ENCODE results near the gene MCOLN1. TPM values are rescaled to one million over a fixed set of nuclear protein-coding genes. Genes with fewer than 3 reads are reported as not detected.

The MCOLN1 gene
- polyA plus RNA-seq, 1 of the 3 experiments (the other 2 are of a cell fraction) = 28.4 TPM

GRCh38 chr19:7554565-7554964 is 32.1 kb downstream of the MCOLN1 start:
- no peaks in the 10 kb centered on the region for H4K20me1 ChIP-seq (ENCODE audit: insufficient read depth)
- TF ChIP-seq YY1 (IDR thresholded peaks at IDR 0.05; ENCODE audit: low read depth) (no peak), NFIC (IDR thresholded peaks at IDR 0.05; ENCODE audit: borderline replicate concordance) (no peak), NRF1 (IDR thresholded peaks at IDR 0.05; ENCODE audit: low read depth, low read length) (no peak)
- TF ChIP-seq, protein P1, sequence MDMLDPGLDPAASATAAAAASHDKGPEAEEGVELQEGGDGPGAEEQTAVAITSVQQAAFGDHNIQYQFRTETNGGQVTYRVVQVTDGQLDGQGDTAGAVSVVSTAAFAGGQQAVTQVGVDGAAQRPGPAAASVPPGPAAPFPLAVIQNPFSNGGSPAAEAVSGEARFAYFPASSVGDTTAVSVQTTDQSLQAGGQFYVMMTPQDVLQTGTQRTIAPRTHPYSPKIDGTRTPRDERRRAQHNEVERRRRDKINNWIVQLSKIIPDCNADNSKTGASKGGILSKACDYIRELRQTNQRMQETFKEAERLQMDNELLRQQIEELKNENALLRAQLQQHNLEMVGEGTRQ (IDR thresholded peaks at IDR 0.05; ENCODE audit: borderline replicate concordance, low read depth, low read length) = no peak
- H3K9ac ChIP-seq = no peak overlapping the region
- WGBS (ENCODE audit: low lambda C conversion rate) = 94% methylated on average over 16 of the region's 28 CpGs
- POLR2A ChIA-PET = no interaction called here
- H3K4me3 ChIP-seq (ENCODE audit: low read depth in 2 of 2, low read length in 1 of 2) = no peak overlapping the region
- DNase-seq = no peak
- no peak overlapping the region for H3K27ac ChIP-seq (ENCODE audit: low read depth in 2 of 2, low read length in 1 of 2)
- H3F3A ChIP-seq (replicated peaks; ENCODE audit: insufficient read depth) = no peaks in the 10 kb centered on the region
- H3K4me2 ChIP-seq = no peak overlapping the region
- no peak overlapping the region for H2AFZ ChIP-seq (ENCODE audit: low read depth)
- CTCF ChIA-PET = interaction anchor here (1.2 to 2.7 kb wide), 3 partner anchors 14 to 126 kb away, joined by 3 to 19 read pairs (median 5); partner anchors contain the start of gene TRAPPC5
- H3K27me3 ChIP-seq (ENCODE audit: insufficient read depth) = no peaks in the 10 kb centered on the region
- H3K79me2 ChIP-seq (ENCODE audit: insufficient read depth) = no peaks in the 10 kb centered on the region
- peaks cover 34 to 43% of the 10 kb centered on the region in 2 experiments for H3K36me3 ChIP-seq (replicated peaks in 1 of 2; ENCODE audit: control insufficient read depth in 1 of 2, insufficient read depth in 2 of 2, low read length in 1 of 2)
- no peaks in the 10 kb centered on the region; a peak in 1 of 4 replicates for H3K4me1 ChIP-seq (ENCODE audit: control insufficient read depth in 1 of 2, insufficient read depth in 2 of 2, low read depth in 1 of 2, low read length in 1 of 2)
- H3K9me2 ChIP-seq = no peaks in the 10 kb centered on the region
- no peaks in the 10 kb centered on the region for H3K9me3 ChIP-seq

DNA sequence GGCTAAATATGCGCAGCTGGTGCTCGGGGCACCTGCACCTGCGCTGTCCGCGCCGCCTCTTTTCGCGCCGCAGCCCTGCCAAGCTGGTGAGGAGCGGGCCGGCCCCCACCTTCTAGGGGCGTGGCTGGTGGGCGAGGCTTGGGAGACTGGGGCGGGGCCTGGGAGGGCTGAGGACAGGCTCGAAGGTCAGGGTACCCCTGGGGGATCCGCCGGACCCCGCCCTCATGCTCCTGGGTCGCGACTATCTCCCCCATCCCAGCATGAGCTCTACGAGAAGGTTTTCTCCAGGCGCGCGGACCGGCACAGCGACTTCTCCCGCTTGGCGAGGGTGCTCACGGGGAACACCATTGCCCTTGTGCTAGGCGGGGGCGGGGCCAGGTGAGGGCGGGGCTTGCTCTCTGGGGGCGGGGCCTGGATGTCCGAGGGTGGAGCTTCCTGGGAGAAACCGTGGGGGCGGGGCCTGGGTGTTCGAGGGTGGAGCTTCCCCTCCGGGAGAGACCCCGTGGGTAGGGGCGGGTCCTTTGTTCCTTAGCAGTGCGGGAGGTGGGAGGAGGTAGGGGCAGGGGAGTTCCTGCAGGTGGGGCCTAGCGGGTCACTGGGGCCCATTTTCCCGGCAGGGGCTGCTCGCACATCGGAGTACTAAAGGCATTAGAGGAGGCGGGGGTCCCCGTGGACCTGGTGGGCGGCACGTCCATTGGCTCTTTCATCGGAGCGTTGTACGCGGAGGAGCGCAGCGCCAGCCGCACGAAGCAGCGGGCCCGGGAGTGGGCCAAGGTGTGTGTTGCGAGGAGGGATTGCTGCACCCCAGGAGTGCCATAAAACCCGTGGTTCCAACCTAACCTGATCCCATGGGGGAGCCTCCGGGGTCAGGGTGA is 32.8 kb downstream of the MCOLN1 start:
- H3K27ac ChIP-seq (ENCODE audit: low read depth in 2 of 2, low read length in 1 of 2) = no peak overlapping the region
- TF ChIP-seq TCF12 (IDR thresholded peaks at IDR 0.05) = no peak
- no peak for TF ChIP-seq YY1 (IDR thresholded peaks at IDR 0.05; ENCODE audit: low read depth)
- no peak for TF ChIP-seq TEAD4 (IDR thresholded peaks at IDR 0.05; ENCODE audit: borderline replicate concordance, insufficient read depth)
- TF ChIP-seq MXI1 (IDR thresholded peaks at IDR 0.05; ENCODE audit: low read depth, low read length) = no peak
- no peak for TF ChIP-seq GATA2 (CRISPR knock-in tag; IDR thresholded peaks at IDR 0.05)
- TF ChIP-seq EZH2phosphoT487 (IDR thresholded peaks at IDR 0.05; ENCODE audit: borderline replicate concordance, low read depth) = no peak
- TF ChIP-seq EP300 (IDR thresholded peaks at IDR 0.05; ENCODE audit: borderline replicate concordance in 1 of 2, low read depth in 1 of 2, low read length in 1 of 2) = no peak
- TF ChIP-seq RXRA (IDR thresholded peaks at IDR 0.05; ENCODE audit: borderline replicate concordance, low read depth) = no peak
- TF ChIP-seq, protein P2, sequence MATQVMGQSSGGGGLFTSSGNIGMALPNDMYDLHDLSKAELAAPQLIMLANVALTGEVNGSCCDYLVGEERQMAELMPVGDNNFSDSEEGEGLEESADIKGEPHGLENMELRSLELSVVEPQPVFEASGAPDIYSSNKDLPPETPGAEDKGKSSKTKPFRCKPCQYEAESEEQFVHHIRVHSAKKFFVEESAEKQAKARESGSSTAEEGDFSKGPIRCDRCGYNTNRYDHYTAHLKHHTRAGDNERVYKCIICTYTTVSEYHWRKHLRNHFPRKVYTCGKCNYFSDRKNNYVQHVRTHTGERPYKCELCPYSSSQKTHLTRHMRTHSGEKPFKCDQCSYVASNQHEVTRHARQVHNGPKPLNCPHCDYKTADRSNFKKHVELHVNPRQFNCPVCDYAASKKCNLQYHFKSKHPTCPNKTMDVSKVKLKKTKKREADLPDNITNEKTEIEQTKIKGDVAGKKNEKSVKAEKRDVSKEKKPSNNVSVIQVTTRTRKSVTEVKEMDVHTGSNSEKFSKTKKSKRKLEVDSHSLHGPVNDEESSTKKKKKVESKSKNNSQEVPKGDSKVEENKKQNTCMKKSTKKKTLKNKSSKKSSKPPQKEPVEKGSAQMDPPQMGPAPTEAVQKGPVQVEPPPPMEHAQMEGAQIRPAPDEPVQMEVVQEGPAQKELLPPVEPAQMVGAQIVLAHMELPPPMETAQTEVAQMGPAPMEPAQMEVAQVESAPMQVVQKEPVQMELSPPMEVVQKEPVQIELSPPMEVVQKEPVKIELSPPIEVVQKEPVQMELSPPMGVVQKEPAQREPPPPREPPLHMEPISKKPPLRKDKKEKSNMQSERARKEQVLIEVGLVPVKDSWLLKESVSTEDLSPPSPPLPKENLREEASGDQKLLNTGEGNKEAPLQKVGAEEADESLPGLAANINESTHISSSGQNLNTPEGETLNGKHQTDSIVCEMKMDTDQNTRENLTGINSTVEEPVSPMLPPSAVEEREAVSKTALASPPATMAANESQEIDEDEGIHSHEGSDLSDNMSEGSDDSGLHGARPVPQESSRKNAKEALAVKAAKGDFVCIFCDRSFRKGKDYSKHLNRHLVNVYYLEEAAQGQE (IDR thresholded peaks at IDR 0.05; ENCODE audit: low read depth, low read length) = no peak
- no peak for TF ChIP-seq FOXM1 (IDR thresholded peaks at IDR 0.05; ENCODE audit: low read depth)
- TF ChIP-seq NFIC (IDR thresholded peaks at IDR 0.05; ENCODE audit: borderline replicate concordance) = no peak
- TF ChIP-seq NRF1 (IDR thresholded peaks at IDR 0.05; ENCODE audit: low read depth, low read length) = no peak
- no peak for TF ChIP-seq JUND (IDR thresholded peaks at IDR 0.05)
- no peak for TF ChIP-seq FOXJ3 (CRISPR knock-in tag; IDR thresholded peaks at IDR 0.05)
- ChIA-PET CTCF (interaction anchor here (1.2 to 2.7 kb wide), 3 partner anchors 13 to 126 kb away, joined by 3 to 19 read pairs (median 5); partner anchors contain the start of gene TRAPPC5), POLR2A (no interaction called here)
- H3F3A ChIP-seq (replicated peaks; ENCODE audit: insufficient read depth) = no peaks in the 10 kb centered on the region
- no peak overlapping the region for H3K4me3 ChIP-seq (ENCODE audit: low read depth in 2 of 2, low read length in 1 of 2)
- H3K9me3 ChIP-seq = no peaks in the 10 kb centered on the region
- H3K4me1 ChIP-seq (ENCODE audit: control insufficient read depth in 1 of 2, insufficient read depth in 2 of 2, low read depth in 1 of 2, low read length in 1 of 2) = no peaks in the 10 kb centered on the region; a peak in 1 of 4 replicates
- 96% methylated on average over 35 of the region's 62 CpGs for WGBS (ENCODE audit: low lambda C conversion rate)
- H3K36me3 ChIP-seq (replicated peaks in 1 of 2; ENCODE audit: control insufficient read depth in 1 of 2, insufficient read depth in 2 of 2, low read length in 1 of 2) = peaks cover 35 to 41% of the 10 kb centered on the region in 2 experiments
- H4K20me1 ChIP-seq (ENCODE audit: insufficient read depth) = no peaks in the 10 kb centered on the region
- no peak overlapping the region for H3K4me2 ChIP-seq
- H3K9me2 ChIP-seq = no peaks in the 10 kb centered on the region
- H3K79me2 ChIP-seq (ENCODE audit: insufficient read depth) = no peaks in the 10 kb centered on the region
- no peak overlapping the region for H2AFZ ChIP-seq (ENCODE audit: low read depth)
- DNase-seq = peak; percentile 91
- no peak overlapping the region for H3K9ac ChIP-seq
- H3K27me3 ChIP-seq (ENCODE audit: insufficient read depth) = no peaks in the 10 kb centered on the region

Measured in SK-N-SH (cell line).